GM12878 (cell line): ENCODE results near the gene COL4A2.

Source experiments
- CTCF ChIP-seq, 3 experiments: IDR thresholded peaks in 2 of 3; conservative IDR thresholded peaks in 1 of 3; 2 replicates each; pipeline ENCODE4 v1.5.1; 2011; ENCODE audit warnings: low read depth in 3 of 3, low read length in 3 of 3, mild to moderate bottlenecking in 3 of 3, control low read depth in 2 of 3, moderate library complexity in 2 of 3, inconsistent platforms in 1 of 3, mixed read lengths in 1 of 3; ENCODE audit not compliant: control insufficient read depth in 2 of 3, insufficient read depth in 1 of 3; ENCODE audit errors: extremely low read depth in 1 of 3
- EP300 ChIP-seq, 2 experiments: fragments of 150-350 bp in 1 of 2; IDR thresholded peaks; 2 replicates each; pipeline ENCODE4 v1.6.1; 2011 to 2012; ENCODE audit warnings: low read depth in 2 of 2, low read length in 2 of 2, borderline replicate concordance in 1 of 2, improper control_type of control experiment in 1 of 2, inconsistent platforms in 1 of 2; ENCODE audit not compliant: control insufficient read depth in 1 of 2
- GATAD2B ChIP-seq: fragments of 450-650 bp; conservative IDR thresholded peaks from 2 replicates; pipeline ENCODE4 v1.6.1; 2017; ENCODE audit warnings: low read depth, mild to moderate bottlenecking, moderate library complexity
- PKNOX1 ChIP-seq: fragments of 450-650 bp; IDR thresholded peaks from 2 replicates; pipeline ENCODE4 v1.6.1; 2016; ENCODE audit warnings: mild to moderate bottlenecking
- POLR2A ChIP-seq: IDR thresholded peaks from 2 replicates; pipeline ENCODE4 v1.6.1; 2011; ENCODE audit warnings: low read depth, mild to moderate bottlenecking, low read length
- POLR2AphosphoS2 ChIP-seq: IDR thresholded peaks from 2 replicates; pipeline ENCODE4 v1.6.1; 2011; ENCODE audit warnings: low read depth, mild to moderate bottlenecking, low read length, improper control_type of control experiment, moderate library complexity

- TF ChIP-seq CTCF (IDR thresholded peaks at IDR 0.05 in 2 of 3, conservative IDR thresholded peaks at IDR 0.05 in 1 of 3; ENCODE audit: control insufficient read depth in 2 of 3, extremely low read depth in 1 of 3, insufficient read depth in 1 of 3, low read depth in 3 of 3, low read length in 3 of 3) (no peak), POLR2A (no peak), GATAD2B (no peak), EP300 (IDR thresholded peaks at IDR 0.05; ENCODE audit: borderline replicate concordance in 1 of 2, control insufficient read depth in 1 of 2, low read depth in 2 of 2, low read length in 2 of 2) (no peak), PKNOX1 (no peak), POLR2AphosphoS2 (no peak)
Measured at GRCh38 chr13:110462091-110462490, 155.0 kb downstream of the COL4A2 start.
